Measurements from ENCODE around the gene UBE2J1.
"Not testable (repeated sequence)": the region's sequence is repeated elsewhere in the genome, so short reads cannot be mapped to it uniquely, and the experiment has no call there.

The UBE2J1 gene

GRCh38 chr6:89301586-89302194 lies 50.8 kb downstream of the UBE2J1 start:
- TF ChIP-seq CTCF (IDR thresholded peaks at IDR 0.05), result no peak
- Histone ChIP-seq H3K4me3 (no peak overlapping the region), H3K27ac (no peak overlapping the region)
- DNase-seq (ENCODE audit: low spot score), result no peak

- no peak for DNase-seq (ENCODE audit: low spot score)
- H3K27ac ChIP-seq, result no peak overlapping the region
Measured at GRCh38 chr6:89299466-89299850, 53.1 kb downstream of the UBE2J1 start.

GRCh38 chr6:89298680-89299465 lies 53.6 kb downstream of the UBE2J1 start:
- no peak for TF ChIP-seq CTCF (IDR thresholded peaks at IDR 0.05)
- H3K4me3 ChIP-seq, result no peak overlapping the region
- peak overlapping the region in 1 of 2 donors; percentile 22 for H3K27ac ChIP-seq
- no peak for DNase-seq (ENCODE audit: low spot score)

More at GRCh38 chr6:89299466-89299850, 53.1 kb downstream of the UBE2J1 start:
- no peak for TF ChIP-seq CTCF (IDR thresholded peaks at IDR 0.05)
- H3K4me3 ChIP-seq, result no peak overlapping the region

GRCh38 chr6:89297695-89298351 lies 54.7 kb downstream of the UBE2J1 start:
- no peak for DNase-seq (ENCODE audit: low spot score)
- TF ChIP-seq CTCF (IDR thresholded peaks at IDR 0.05), result no peak

GRCh38 chr6:89295981-89296380 lies 56.5 kb downstream of the UBE2J1 start:
- TF ChIP-seq CTCF (IDR thresholded peaks at IDR 0.05), result no peak
- Histone ChIP-seq H3K27ac (no peak overlapping the region), H3K4me3 (no peak overlapping the region)
- DNase-seq (ENCODE audit: low spot score), result peak; percentile 56

More at GRCh38 chr6:89297695-89298351, 54.7 kb downstream of the UBE2J1 start:
- Histone ChIP-seq H3K27ac (peak overlapping the region in 1 of 2 donors; percentile 54), H3K4me3 (peak overlapping the region; percentile 27)

GRCh38 chr6:89295116-89295515 lies 57.4 kb downstream of the UBE2J1 start:
- H3K4me3 ChIP-seq; H3K27ac ChIP-seq; DNase-seq (ENCODE audit: low spot score): not testable (repeated sequence)

- Histone ChIP-seq H3K4me3 (no peak overlapping the region), H3K27ac (no peak overlapping the region)
- TF ChIP-seq CTCF (IDR thresholded peaks at IDR 0.05), result no peak
- no peak for DNase-seq (ENCODE audit: low spot score)
Measured at GRCh38 chr6:89291256-89291819, 61.2 kb downstream of the UBE2J1 start.
